LoVo (cell line): ENCODE measurements around the gene SMCO2.

Source experiments
- DNase-seq: peaks from one replicate; pipeline ENCODE4 v3.0.0-alpha.2; 2016; ENCODE audit warnings: low spot score

SMCO2 gene

GRCh38 chr12:27446436-27446835 lies at the start of gene SMCO2:
Gene SMCO2, plus strand, starts transcription at chr12:27446736. Its CDS starts 23,896 bp downstream, at chr12:27470632.
- DNase-seq, result no peak

- DNase-seq, result no peak
Measured at GRCh38 chr12:27398466-27398865, 48.1 kb upstream of the SMCO2 start.

GRCh38 chr12:27399074-27399473 lies 47.5 kb upstream of the SMCO2 start:
- no peak for DNase-seq

- no peak for DNase-seq
Measured at GRCh38 chr12:27400856-27401354, 45.6 kb upstream of the SMCO2 start.

- no peak for DNase-seq
Measured at GRCh38 chr12:27412047-27412446, 34.5 kb upstream of the SMCO2 start.

- no peak for DNase-seq
Measured at GRCh38 chr12:27422697-27423096, 23.8 kb upstream of the SMCO2 start.

GRCh38 chr12:27424631-27425230 lies 21.8 kb upstream of the SMCO2 start:
- DNase-seq, result peak; percentile 68

- DNase-seq, result no peak
Measured at GRCh38 chr12:27425306-27425705, 21.2 kb upstream of the SMCO2 start.

GRCh38 chr12:27426743-27427487 lies 19.6 kb upstream of the SMCO2 start:
- no peak for DNase-seq

- no peak for DNase-seq
Measured at GRCh38 chr12:27427824-27428223, 18.7 kb upstream of the SMCO2 start.

GRCh38 chr12:27428466-27428865 lies 18.1 kb upstream of the SMCO2 start:
- DNase-seq, result no peak

- DNase-seq, result peak; percentile 12
Measured at GRCh38 chr12:27429606-27430005, 16.9 kb upstream of the SMCO2 start.

- DNase-seq, result no peak
Measured at GRCh38 chr12:27431185-27431584, 15.4 kb upstream of the SMCO2 start.

- peak; percentile 33 for DNase-seq
Measured at GRCh38 chr12:27434673-27435565, 11.6 kb upstream of the SMCO2 start.

GRCh38 chr12:27436029-27436428 lies 10.5 kb upstream of the SMCO2 start:
- peak; percentile 71 for DNase-seq

GRCh38 chr12:27436768-27437167 lies 9.8 kb upstream of the SMCO2 start:
- no peak for DNase-seq

- DNase-seq, result no peak
Measured at GRCh38 chr12:27437839-27438238, 8.7 kb upstream of the SMCO2 start.

- DNase-seq, result no peak
Measured at GRCh38 chr12:27447761-27448160, 1.2 kb downstream of the SMCO2 start.

GRCh38 chr12:27449026-27449425 lies 2.5 kb downstream of the SMCO2 start:
- DNase-seq, result peak; percentile 80

- DNase-seq, result no peak
Measured at GRCh38 chr12:27449893-27450534, 3.5 kb downstream of the SMCO2 start.

- no peak for DNase-seq
Measured at GRCh38 chr12:27451036-27451825, 4.7 kb downstream of the SMCO2 start.
